Ovary (tissue), 9 donors: Measurements from ENCODE around the gene P3H2. TPM values are rescaled to one million over a fixed set of nuclear protein-coding genes. Genes with fewer than 3 reads are reported as not detected.

Experiments
- DNase-seq, 5 donors: peaks; one replicate each; pipeline ENCODE4 v3.0.0-alpha.2; 2019 to 2020
- H3K27ac ChIP-seq, 2 donors: fragments of 200-600 bp; one replicate each; pipeline versions ENCODE4 v1.5.1 to v1.8.0; 2019 to 2022
- H3K27me3 ChIP-seq: fragments of 200-600 bp; one replicate; pipeline ENCODE4 v1.8.0; 2022
- H3K36me3 ChIP-seq: fragments of 200-600 bp; sonication (generic); one replicate; pipeline ENCODE4 v1.5.1; 2019
- H3K4me1 ChIP-seq: one replicate; pipeline ENCODE4 v1.8.1; 2013; ENCODE audit warnings: mild to moderate bottlenecking, moderate library complexity; ENCODE audit not compliant: insufficient read depth
- H3K4me3 ChIP-seq: fragments of 200-600 bp; sonication (generic); one replicate; pipeline ENCODE4 v1.5.1; 2017
- H3K9me3 ChIP-seq, 2 donors: fragments of 200-600 bp in 1 of 2; sonication (generic) in 1 of 2; one replicate each; pipeline versions ENCODE4 v1.5.1 to v1.8.1; 2013 to 2019; ENCODE audit warnings: mild to moderate bottlenecking in 1 of 2, moderate library complexity in 1 of 2
- CTCF ChIP-seq, 3 donors: fragments of 450-650 bp in 2 of 3; fragments of 200-600 bp in 1 of 3; IDR thresholded peaks; one replicate each; pipeline versions ENCODE4 v1.5.1 to v1.8.0; 2016 to 2022; ENCODE audit warnings: antibody characterized with exemption in 3 of 3, mild to moderate bottlenecking in 1 of 3
- EP300 ChIP-seq: sonication (generic); formaldehyde crosslinking; IDR thresholded peaks from one replicate; pipeline ENCODE4 v1.6.1; 2017; ENCODE audit warnings: antibody characterized with exemption
- POLR2A ChIP-seq: fragments of 450-650 bp; IDR thresholded peaks from one replicate; pipeline ENCODE4 v1.6.1; 2017; ENCODE audit warnings: antibody characterized with exemption, mild to moderate bottlenecking, moderate library complexity
- WGBS, 3 donors: extraction: QIAGEN DNeasy Blood & Tissue Kit in 1 of 3; methylation state at CpG; one replicate each; pipeline versions ENCODE4 v1.1.5 to v1.1.7; 2013 to 2017; 5-methylcytosine and 5-hydroxymethylcytosine counted together
- intact Hi-C, 4 donors: fragments of 100-400 bp; cut with DNase I; formaldehyde crosslinking; loops; one replicate each; pipeline versions ENCODE4 v1.11.0 to v1.15.1; 2022 to 2023
- polyA plus RNA-seq, 2 donors: library from polyadenylated mRNA; stranded (reverse); fragments of 200-250 nt in 1 of 2; fragments of 350-450 nt in 1 of 2; fragmentation: Illumina TruSeq in 1 of 2; extraction: RNeasy Lipid Tissue Mini Kit (QIAGEN cat#74804) in 1 of 2; gene quantifications; one replicate each; pipeline ENCODE4 v1.2.3, GENCODE V29; 2013 to 2014
- total RNA-seq, 7 donors: library from RNA; depleted of rRNA in 2 of 7; stranded (reverse); fragments of >200 nt in 2 of 7; fragmentation: NEBNext Ultra II Directional in 3 of 7; extraction: Animal tissue kit (Norgen Biotek cat#: 25700) in 3 of 7; gene quantifications; one replicate each; pipeline versions ENCODE4 v1.1.0 to v1.2.4, GENCODE V29; 2016 to 2023
- donor health status: DM: no; HTN: no; CAD: no; lungs with moderate emphysema.
- donor health status: DM: no; HTN: no; CAD: no.
- donor health status: Bipolar disorder and iron deficiency.
- donor health status: DM: yes; HTN: yes; CAD: no.
- donor health status: DM: no; HTN: no; CAD: no.
- donor health status: DM: yes; HTN: yes; CAD: no.

The P3H2 gene
- total and polyA plus RNA-seq, 9 donors = 10.6 to 359 (median 22.8) TPM

GRCh38 chr3:190031887-190032752 lies 88.6 kb downstream of the P3H2 start:
- H3K4me1 ChIP-seq = no peaks in the 10 kb centered on the region
- no peaks in the 10 kb centered on the region for H3K9me3 ChIP-seq
- no peaks in the 10 kb centered on the region for H3K27me3 ChIP-seq
- no peak for TF ChIP-seq EP300
- no peak for TF ChIP-seq POLR2A
- no peak for TF ChIP-seq CTCF (IDR thresholded peaks at IDR 0.05)
- no peaks in the 10 kb centered on the region for H3K36me3 ChIP-seq
- H3K4me3 ChIP-seq = no peak overlapping the region
- 35 to 41% (median 38%) methylated on average over 1 of the region's 1 CpG for WGBS, 3 donors
- intact Hi-C loops = no loop called here
- DNase-seq = no peak
- H3K27ac ChIP-seq = no peak overlapping the region

GRCh38 chr3:190027116-190027515 lies 93.6 kb downstream of the P3H2 start:
- Histone ChIP-seq H3K4me3 (no peak overlapping the region), H3K27ac (no peak overlapping the region), H3K27me3 (no peaks in the 10 kb centered on the region), H3K4me1 (peaks cover 3% of the 10 kb centered on the region), H3K9me3 (no peaks in the 10 kb centered on the region), H3K36me3 (no peaks in the 10 kb centered on the region)
- WGBS, 3 donors = 91 to 93% (median 92%) methylated on average over 3 of the region's 3 CpGs
- DNase-seq = no peak
- intact Hi-C loops = no loop called here
- TF ChIP-seq POLR2A (no peak), CTCF (IDR thresholded peaks at IDR 0.05) (no peak), EP300 (no peak)

- DNase-seq = no peak
- Histone ChIP-seq H3K4me3 (no peak overlapping the region), H3K4me1 (peaks cover 3% of the 10 kb centered on the region), H3K27me3 (no peaks in the 10 kb centered on the region), H3K27ac (no peak overlapping the region), H3K9me3 (no peaks in the 10 kb centered on the region), H3K36me3 (no peaks in the 10 kb centered on the region)
- TF ChIP-seq CTCF (IDR thresholded peaks at IDR 0.05) (no peak), EP300 (no peak), POLR2A (no peak)
- 66 to 85% (median 76%) methylated on average over 6 of the region's 6 CpGs for WGBS, 3 donors
- intact Hi-C loops = no loop called here
Measured at GRCh38 chr3:190026154-190026553, 94.5 kb downstream of the P3H2 start.

- intact Hi-C loops = loop anchor here in 1 of 4 donors (5.0 kb wide), 1 partner anchor 718 kb away; no protein-coding TSS in a partner anchor
- 57 to 83% (median 81%) methylated on average over 4 of the region's 4 CpGs for WGBS, 3 donors
Measured at GRCh38 chr3:190024912-190025311, 95.8 kb downstream of the P3H2 start.

More at GRCh38 chr3:190024912-190025311, 95.8 kb downstream of the P3H2 start:
- Histone ChIP-seq H3K4me3 (no peak overlapping the region), H3K4me1 (peaks cover 3% of the 10 kb centered on the region), H3K36me3 (no peaks in the 10 kb centered on the region), H3K9me3 (no peaks in the 10 kb centered on the region), H3K27ac (no peak overlapping the region), H3K27me3 (no peaks in the 10 kb centered on the region)
- DNase-seq = no peak
- TF ChIP-seq POLR2A = no peak
- no peak for TF ChIP-seq CTCF (IDR thresholded peaks at IDR 0.05)
- TF ChIP-seq EP300 = no peak
